Measurements from ENCODE around the gene TNS3.

The TNS3 gene

GRCh38 chr7:47233996-47234395 is 347.9 kb downstream of the TNS3 start:
- DNase-seq = no peak

- DNase-seq = no peak
Observed at GRCh38 chr7:47232751-47233412, 349.0 kb downstream of the TNS3 start.

GRCh38 chr7:47231627-47232026 is 350.3 kb downstream of the TNS3 start:
- DNase-seq = no peak

GRCh38 chr7:47231032-47231431 is 350.9 kb downstream of the TNS3 start:
- no peak for DNase-seq

GRCh38 chr7:47228386-47229014 is 353.4 kb downstream of the TNS3 start:
- no peak for DNase-seq

- DNase-seq = no peak
Observed at GRCh38 chr7:47227762-47228177, 354.1 kb downstream of the TNS3 start.

- no peak for DNase-seq
Observed at GRCh38 chr7:47226696-47227095, 355.2 kb downstream of the TNS3 start.

- no peak for DNase-seq
Observed at GRCh38 chr7:47225387-47226131, 356.4 kb downstream of the TNS3 start.

Measured in NCI-H510A (cell line).